GM21360 (cell line): ENCODE data around the gene ADAM10.

Experiments
- ATAC-seq: cut with Tn5 transposase; IDR thresholded peaks from one replicate; pipeline ENCODE4 v1.9.1; 2021; ENCODE audit warnings: mild to moderate bottlenecking, moderate library complexity; ENCODE audit not compliant: unreplicated experiment

The ADAM10 gene

DNA sequence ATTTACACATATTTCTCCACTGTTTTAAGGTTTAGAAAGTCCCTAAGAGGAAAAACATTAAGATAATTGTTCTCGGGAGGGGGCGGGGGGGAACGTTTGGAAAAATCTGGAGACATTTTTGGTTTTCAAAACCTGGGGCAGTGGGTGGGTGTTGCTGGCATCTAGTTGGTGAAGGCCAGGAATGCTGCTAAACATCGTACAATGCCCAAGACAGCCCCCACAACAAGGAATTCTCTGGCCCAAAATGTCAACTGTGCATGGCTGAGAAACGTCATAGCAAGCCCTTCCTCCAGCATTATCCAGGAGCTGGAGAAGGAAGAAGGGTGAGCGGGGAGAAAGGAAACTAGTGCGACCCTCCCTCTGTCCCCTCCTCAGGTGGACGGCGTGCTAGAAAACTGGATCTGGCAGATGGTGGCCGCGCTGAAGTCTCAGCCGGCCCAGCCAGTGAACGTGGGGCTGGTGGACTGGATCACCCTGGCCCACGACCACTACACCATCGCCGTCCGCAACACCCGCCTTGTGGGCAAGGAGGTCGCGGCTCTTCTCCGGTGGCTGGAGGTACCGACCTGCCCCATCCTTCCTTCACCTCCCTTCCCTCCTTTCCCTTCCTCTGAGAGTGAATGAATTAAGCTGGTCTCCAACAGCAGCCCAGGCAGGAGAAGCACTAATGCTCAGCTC lies 208.0 kb downstream of the ADAM10 start:
- no peak for ATAC-seq

DNA sequence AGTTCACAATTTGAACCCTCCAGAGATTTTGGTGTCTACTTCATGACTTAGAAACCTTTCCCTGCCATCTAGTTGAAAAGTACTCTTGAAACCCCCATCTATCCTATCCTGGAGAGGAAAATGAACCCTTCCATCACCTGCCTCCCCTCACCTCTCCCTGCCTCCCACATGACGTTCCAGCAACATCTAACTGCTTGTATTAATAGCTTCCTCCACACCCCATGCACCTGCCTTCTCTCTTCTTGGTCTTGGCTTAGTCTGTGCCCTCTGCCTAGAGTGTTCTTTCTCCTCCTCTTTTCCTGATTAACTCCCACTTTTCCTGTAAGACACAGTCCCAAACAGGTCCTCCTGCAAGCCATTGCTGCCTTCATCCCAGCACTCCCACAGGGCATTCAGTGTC lies 210.0 kb downstream of the ADAM10 start:
- no peak for ATAC-seq

DNA sequence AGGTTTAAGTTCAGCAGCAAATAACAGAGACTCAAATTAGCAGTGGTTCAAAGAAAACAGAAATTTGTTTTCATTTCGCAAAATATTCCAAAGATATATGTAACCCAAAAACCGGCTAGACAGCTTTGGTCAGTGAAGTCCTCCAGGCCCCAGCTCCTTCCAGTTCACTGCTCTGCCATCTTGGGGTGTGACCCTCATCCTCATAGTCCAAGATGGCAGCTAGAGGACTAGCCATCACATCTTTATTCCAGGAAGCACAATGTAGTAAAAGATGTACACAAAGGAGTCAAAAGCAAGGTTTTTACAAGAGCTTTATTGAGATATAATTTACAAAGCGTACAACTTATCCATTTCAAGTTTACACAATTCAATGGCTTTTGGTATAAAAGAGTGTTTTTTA lies 210.6 kb downstream of the ADAM10 start:
- ATAC-seq, result no peak
